NCI-H526 (cell line): ENCODE results near the gene ERRFI1.

ENCODE experiments used
- DNase-seq, 2 experiments: peaks; one replicate each; lab custom pipeline; 2025; lab: John Stamatoyannopoulos, UW

ERRFI1 gene

DNA sequence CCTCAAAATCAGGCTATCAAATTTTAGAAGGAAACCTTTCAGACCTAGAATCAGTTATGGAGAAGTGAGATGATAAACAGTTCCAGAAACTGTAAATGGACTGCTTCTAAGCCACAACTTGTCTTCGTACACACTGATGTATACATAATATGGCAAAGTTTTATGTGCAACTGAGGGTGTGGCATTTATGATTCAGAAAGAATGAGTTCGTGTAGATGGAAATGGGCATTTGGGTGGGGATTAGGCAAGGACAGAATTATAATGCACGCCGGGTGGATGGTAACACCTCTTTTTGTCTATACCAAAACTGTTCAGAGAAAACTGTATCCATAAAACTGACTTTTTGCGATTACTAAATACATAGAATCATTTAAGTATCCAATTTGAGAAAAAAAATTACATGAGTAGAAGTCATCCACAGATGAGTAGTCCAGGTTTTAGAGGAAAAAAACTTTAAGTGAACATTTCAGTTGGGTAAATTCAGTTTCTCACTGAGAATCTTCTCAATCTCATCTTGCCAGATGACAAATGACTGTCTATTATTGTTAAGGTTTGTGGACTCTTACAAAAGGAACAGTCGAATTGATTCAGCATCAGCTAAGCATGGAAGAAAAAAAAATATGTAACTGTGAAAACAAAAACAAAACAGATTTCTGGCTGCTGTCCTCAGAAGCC is 22.5 kb downstream of the ERRFI1 start:
- DNase-seq, result no peak

DNA sequence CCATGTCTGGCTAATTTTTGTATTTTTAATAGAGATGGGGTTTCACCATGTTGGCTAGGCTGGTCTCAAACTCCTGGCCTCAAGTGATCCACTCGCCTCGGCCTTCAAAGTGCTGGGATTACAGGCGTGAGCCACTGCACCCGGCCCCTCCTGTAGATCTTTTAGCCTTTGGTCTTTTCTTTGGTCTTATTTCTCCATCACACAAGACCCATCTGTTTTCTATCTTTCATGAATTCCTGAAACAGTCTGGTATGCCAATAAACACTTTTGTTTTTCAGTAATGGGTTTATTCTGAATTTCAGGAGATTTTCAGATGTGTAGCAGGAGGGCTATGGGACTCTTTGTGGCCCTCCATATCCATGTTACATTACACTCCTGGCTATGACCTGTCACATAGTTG is 23.2 kb downstream of the ERRFI1 start:
- DNase-seq, result no peak

DNA sequence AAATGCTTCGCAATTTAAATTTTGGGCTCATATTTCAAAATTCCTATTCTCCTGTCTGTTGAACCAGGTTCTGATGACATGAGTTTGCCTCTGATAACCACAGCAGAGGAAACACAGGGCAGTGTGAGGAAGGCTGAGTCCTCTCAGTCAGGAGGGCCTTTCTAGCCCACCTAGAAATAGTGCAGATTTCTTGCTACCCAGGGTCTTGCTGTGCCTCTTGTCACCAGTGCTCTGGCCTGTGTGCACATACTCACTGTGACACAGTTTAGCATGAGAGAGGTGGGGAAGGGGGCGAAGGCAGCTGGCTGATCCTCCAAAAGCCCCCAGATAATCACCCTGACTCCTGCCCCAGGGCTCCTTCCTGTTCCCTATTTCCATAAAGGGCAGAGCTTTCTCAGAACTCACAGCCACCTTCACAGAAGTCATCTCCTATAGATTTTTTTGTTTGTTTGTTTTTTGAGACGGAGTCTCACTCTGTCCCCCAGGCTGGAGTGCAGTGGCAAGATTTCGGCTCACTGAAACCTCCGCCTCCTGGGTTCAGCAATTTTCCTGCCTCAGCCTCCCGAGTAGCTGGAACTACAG is 23.7 kb downstream of the ERRFI1 start:
- peak in 1 of 2 experiments; percentile 26 for DNase-seq

- no peak for DNase-seq
Observed at GRCh38 chr1:7995437-7995836, 30.7 kb downstream of the ERRFI1 start.

GRCh38 chr1:7994827-7995226 is 31.3 kb downstream of the ERRFI1 start:
- DNase-seq, result no peak

- no peak for DNase-seq
Observed at GRCh38 chr1:7993593-7994479, 32.3 kb downstream of the ERRFI1 start.

GRCh38 chr1:7992885-7993284 is 33.2 kb downstream of the ERRFI1 start:
- no peak for DNase-seq

GRCh38 chr1:7991504-7992440 is 34.3 kb downstream of the ERRFI1 start:
- DNase-seq, result no peak

- no peak for DNase-seq
Observed at GRCh38 chr1:7989762-7990428, 36.2 kb downstream of the ERRFI1 start.

DNA sequence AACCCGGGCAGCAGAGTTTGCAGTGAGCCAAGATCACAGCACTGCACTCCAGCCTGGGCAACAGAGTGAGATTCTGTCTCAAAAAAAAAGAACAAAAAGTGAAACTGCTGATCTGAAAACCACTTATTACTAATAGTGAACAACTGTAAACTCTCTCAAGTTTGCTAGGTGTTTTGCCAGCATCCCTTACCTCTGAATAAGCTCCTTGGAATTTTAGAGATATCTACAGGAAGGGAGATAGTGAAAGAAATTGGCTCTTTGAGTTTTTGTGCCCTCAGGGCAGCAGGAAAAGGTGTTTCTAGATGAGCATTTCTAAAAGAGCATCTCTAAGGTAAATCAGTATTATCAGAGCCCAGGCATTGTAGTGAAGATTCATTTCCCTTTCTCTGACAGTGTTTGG is 37.5 kb downstream of the ERRFI1 start:
- no peak for DNase-seq

DNA sequence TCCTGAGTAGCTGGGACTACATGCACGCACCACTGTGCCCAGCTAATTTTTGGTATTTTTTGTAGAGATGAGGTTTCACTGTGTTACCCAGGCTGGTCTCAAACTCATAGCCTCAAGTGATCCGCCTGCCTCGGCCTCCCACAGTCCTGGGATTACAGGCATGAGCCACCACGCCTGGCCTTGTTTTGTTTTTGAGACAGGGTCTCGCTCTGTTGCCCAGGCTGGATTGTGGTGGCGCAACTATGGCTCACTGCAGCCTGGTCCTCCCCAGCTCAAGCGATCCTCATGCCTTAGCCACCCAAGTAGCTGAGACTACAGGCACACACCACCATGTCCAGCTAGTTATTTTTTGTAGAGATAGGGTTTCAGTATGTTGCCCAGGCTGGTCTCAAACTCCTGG is 38.6 kb downstream of the ERRFI1 start:
- no peak for DNase-seq

DNA sequence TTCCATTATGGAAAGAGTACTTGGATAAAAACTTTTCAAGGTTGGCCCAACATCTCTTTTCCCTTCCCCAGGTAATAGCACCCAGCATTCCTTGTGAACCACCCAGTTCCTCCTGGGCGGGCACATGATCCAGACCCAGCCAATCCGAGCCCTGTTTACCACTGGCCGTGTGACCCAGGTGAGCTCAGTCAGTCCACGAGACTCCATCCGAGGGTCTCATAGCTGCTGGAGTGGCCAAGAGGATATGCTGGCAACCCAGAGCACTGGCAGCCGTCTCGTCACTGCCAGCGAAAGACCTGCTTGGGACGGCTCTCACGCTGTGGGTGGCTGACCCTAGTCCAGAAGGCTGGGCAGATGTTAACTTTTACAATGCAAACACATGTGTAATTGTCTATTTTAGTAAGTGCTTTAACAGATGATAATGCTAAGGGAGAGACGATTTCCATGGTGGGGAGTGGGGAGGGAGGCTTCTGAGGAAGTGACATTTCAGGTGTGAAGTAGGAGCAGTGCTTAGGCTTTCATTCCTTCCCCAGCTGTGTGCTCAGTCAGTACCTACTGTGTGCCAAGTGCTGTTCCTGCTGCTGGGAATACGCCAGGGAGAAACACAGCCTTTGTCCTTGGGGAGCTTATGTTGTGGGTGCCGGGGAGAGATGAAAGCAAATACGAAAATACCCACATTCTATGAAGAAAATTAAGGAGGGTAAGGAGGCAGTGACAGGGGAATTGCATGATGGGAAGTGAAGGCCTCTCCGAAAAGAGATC is 40.1 kb downstream of the ERRFI1 start:
- DNase-seq, result no peak

DNA sequence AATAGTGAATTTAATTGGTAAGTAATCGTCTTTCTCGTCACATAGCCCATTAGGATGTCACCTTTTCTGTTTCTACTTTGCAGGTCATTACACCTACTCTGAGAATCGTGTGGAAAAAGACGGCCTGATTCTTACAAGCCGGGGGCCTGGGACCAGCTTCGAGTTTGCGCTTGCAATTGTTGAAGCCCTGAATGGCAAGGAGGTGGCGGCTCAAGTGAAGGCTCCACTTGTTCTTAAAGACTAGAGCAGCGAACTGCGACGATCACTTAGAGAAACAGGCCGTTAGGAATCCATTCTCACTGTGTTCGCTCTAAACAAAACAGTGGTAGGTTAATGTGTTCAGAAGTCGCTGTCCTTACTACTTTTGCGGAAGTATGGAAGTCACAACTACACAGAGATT is 41.3 kb downstream of the ERRFI1 start:
- DNase-seq, result no peak

DNA sequence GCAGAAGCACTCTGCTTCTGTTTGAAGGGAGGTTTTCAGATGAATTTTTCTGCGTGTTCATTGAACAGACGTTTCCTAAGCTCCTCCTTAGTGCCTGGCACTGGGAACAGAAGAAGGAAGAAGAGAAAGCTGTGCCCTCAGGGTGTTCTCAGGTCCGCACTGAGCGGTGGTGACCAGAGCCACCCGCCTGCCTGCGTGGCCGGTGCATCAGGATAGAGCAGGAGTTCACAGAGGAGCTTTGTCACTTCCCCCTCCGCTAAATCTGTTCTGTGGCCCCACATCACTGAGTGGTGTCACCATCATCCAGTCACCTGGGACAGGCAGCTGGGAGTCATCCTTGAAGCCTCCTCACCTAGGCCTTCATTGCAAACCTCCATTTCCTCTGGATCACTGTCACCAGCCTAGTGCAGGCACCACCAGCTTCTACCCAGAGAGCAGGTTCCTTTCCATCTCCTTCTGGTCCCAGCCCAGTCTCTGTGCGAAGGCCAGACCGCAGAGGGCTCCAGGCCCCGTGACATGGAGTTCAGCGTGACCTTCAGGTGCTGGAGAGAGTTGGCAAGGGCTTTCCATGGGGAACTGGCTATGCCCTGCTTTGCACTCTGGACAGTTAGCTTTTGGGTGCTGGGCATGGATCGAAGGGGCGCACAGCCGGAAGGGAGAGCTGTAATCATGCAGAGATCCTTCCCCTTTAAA is 42.9 kb downstream of the ERRFI1 start:
- no peak for DNase-seq

DNA sequence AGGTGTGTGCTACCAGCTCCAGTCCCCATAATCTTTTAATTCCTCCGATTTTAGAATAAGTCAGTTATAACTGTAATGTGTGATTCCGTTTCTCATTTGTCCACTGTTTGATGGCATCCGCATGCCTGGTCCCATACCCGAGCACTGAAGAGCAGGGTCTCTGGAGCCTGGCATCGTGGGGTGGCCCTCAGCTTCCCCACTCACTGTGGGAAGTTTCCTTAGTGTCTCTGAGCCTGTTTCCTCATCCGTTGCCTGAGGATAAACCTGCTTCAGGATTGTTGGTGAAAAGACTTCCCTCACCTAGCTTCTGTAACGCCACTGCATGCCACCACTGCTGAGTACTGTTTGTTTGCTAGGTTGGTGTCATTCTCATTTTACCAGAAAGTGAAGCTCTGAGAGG is 45.1 kb downstream of the ERRFI1 start:
- DNase-seq, result no peak

DNA sequence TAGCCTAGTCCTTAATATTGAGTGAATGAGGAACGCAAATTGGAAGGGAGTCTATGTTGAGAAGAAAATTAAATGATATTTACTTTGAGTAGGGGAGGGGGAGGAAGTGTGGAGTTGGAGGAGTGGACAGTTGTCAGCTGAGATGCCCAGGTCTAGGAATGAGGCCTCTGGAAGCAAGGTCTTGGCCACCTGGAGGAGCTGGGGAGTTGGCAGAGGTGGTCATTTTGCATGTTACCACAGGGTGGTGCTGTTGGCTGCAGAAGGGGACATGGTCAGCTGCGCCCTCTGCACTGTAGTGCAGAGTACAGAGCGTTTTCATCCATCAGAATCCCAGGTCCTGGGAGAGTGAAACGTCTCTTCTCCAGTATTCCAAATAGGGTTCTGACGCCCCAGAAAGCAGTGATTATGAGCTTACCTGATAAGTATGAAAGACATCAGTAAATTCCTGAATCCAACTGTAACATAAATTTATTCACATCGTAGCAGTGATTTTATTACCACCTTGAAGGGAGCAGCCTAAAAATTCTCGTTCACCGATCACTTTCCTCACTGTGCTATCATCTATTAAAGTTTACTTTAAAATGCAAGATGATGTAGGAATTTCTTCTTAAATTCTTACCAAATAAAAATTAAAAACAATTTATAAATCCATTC is 50.8 kb downstream of the ERRFI1 start:
- peak; percentile 51 to 86 for DNase-seq

GRCh38 chr1:7973086-7973485 is 53.0 kb downstream of the ERRFI1 start:
- DNase-seq, result no peak

- DNase-seq, result no peak
Observed at GRCh38 chr1:7972285-7972684, 53.8 kb downstream of the ERRFI1 start.

- DNase-seq, result no peak
Observed at GRCh38 chr1:7971024-7971423, 55.1 kb downstream of the ERRFI1 start.

- DNase-seq, result no peak
Observed at GRCh38 chr1:7970246-7970645, 55.9 kb downstream of the ERRFI1 start.
